Stimulated activated CD8-positive, alpha-beta memory T cell treated with anti-CD3 and anti-CD28 coated beads, Interleukin-7, amount 100 ng/mL, for 24 hours (primary cell): Measurements from ENCODE around the gene AP1M2.
"Not testable (repeated sequence)": the region's sequence is repeated elsewhere in the genome, so short reads cannot be mapped to it uniquely, and the experiment has no call there.

Source experiments
- DNase-seq: peaks from one replicate; pipeline ENCODE4 v3.0.0-alpha.2; 2020; ENCODE audit warnings: low read depth

The AP1M2 gene

GRCh38 chr19:10538204-10538983 lies 48.7 kb downstream of the AP1M2 start:
- no peak for DNase-seq

GRCh38 chr19:10537668-10538067 lies 49.4 kb downstream of the AP1M2 start:
- DNase-seq: no peak

- no peak for DNase-seq
Observed at GRCh38 chr19:10535613-10536012, 51.5 kb downstream of the AP1M2 start.

GRCh38 chr19:10533646-10534386 lies 53.3 kb downstream of the AP1M2 start:
- DNase-seq: no peak

- DNase-seq: no peak
Observed at GRCh38 chr19:10532457-10532856, 54.7 kb downstream of the AP1M2 start.

GRCh38 chr19:10526887-10527286 lies 60.2 kb downstream of the AP1M2 start:
- DNase-seq: not testable (repeated sequence)

GRCh38 chr19:10525636-10526035 lies 61.5 kb downstream of the AP1M2 start:
- no peak for DNase-seq

- no peak for DNase-seq
Observed at GRCh38 chr19:10523135-10523636, 63.9 kb downstream of the AP1M2 start.
